ENCODE results near the gene CDC42EP4. TPM values are rescaled to one million over a fixed set of nuclear protein-coding genes. Genes with fewer than 3 reads are reported as not detected.

Gene CDC42EP4
- total RNA-seq (2014; rRNA removed; shearing (Covaris generic)) (16.2 and 19.9 TPM in 2 replicates), polyA plus RNA-seq (2016; fragmentation: Nextera tagmentation; extraction: Ambion mirVana) (4.1 and 4.4 TPM in 2 replicates)
- long read RNA-seq, partial matches to known transcripts: 0 of 2 reads
- long read RNA-seq, other reads (novel, unspliced or antisense): 1 of 2 reads

- H3K4me2 ChIP-seq: peak within 1 kb of the TSS; percentile 100
- peak within 1 kb of the TSS; percentile 93 for H3K4me3 Mint-ChIP-seq
- H3K9me3 Mint-ChIP-seq: no peaks in the 10 kb centered on the region; the same call in 2 of the 3 replicates
- peak; percentile 81 for ATAC-seq
- H3K4me1 ChIP-seq (ENCODE audit: insufficient read depth): peaks cover 41% of the 10 kb centered on the region
- H3K36me3 ChIP-seq (ENCODE audit: insufficient read depth): no peaks in the 10 kb centered on the region
- TF ChIP-seq CREB1 (CRISPR knock-in tag; IDR thresholded peaks at IDR 0.05; ENCODE audit: low read depth) (peak; percentile 85), EZH2phosphoT487 (IDR thresholded peaks at IDR 0.05; ENCODE audit: unreplicated experiment) (no peak), EZH2 (IDR thresholded peaks at IDR 0.05; ENCODE audit: low read depth, unreplicated experiment) (no peak), POLR2AphosphoS5 (IDR thresholded peaks at IDR 0.05; ENCODE audit: low read depth) (peak; percentile 43; the same call in 1 of the 2 replicates)
- TF ChIP-seq, protein P1, sequence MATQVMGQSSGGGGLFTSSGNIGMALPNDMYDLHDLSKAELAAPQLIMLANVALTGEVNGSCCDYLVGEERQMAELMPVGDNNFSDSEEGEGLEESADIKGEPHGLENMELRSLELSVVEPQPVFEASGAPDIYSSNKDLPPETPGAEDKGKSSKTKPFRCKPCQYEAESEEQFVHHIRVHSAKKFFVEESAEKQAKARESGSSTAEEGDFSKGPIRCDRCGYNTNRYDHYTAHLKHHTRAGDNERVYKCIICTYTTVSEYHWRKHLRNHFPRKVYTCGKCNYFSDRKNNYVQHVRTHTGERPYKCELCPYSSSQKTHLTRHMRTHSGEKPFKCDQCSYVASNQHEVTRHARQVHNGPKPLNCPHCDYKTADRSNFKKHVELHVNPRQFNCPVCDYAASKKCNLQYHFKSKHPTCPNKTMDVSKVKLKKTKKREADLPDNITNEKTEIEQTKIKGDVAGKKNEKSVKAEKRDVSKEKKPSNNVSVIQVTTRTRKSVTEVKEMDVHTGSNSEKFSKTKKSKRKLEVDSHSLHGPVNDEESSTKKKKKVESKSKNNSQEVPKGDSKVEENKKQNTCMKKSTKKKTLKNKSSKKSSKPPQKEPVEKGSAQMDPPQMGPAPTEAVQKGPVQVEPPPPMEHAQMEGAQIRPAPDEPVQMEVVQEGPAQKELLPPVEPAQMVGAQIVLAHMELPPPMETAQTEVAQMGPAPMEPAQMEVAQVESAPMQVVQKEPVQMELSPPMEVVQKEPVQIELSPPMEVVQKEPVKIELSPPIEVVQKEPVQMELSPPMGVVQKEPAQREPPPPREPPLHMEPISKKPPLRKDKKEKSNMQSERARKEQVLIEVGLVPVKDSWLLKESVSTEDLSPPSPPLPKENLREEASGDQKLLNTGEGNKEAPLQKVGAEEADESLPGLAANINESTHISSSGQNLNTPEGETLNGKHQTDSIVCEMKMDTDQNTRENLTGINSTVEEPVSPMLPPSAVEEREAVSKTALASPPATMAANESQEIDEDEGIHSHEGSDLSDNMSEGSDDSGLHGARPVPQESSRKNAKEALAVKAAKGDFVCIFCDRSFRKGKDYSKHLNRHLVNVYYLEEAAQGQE (IDR thresholded peaks at IDR 0.05; ENCODE audit: unreplicated experiment): no peak
- peak within 1 kb of the TSS; percentile 95 for H2AFZ ChIP-seq
- H3K9me2 ChIP-seq (ENCODE audit: insufficient read depth): no peaks in the 10 kb centered on the region
- peak; percentile 95 for DNase-seq (ENCODE audit: low spot score)
- peaks cover 31% of the 10 kb centered on the region for H3K4me1 Mint-ChIP-seq
- no peak within 1 kb of the TSS for H3K27ac Mint-ChIP-seq
- peaks cover 6% of the 10 kb centered on the region; the same call in 1 of the 2 replicates for H3F3A ChIP-seq (replicated peaks; ENCODE audit: low read depth)
- H3K27me3 Mint-ChIP-seq (ENCODE audit: insufficient read depth, low read depth, poor library complexity): peaks cover 29% of the 10 kb centered on the region
- 0 out of 3 replicates have a peak, but pooled peaks cover 2% of the 10 kb centered on the region for H3K36me3 Mint-ChIP-seq (ENCODE audit: low read depth)
- peaks cover 17% of the 10 kb centered on the region for H3K27me3 ChIP-seq (ENCODE audit: insufficient read depth)
- H3K79me2 ChIP-seq (replicated peaks; ENCODE audit: insufficient read depth): peaks cover 24% of the 10 kb centered on the region
- H3K4me3 ChIP-seq: peak within 1 kb of the TSS; percentile 92
- 0 out of 2 replicates have a peak within 1 kb of the TSS, but pooled peaks have one; percentile 63 for H3K27ac ChIP-seq (ENCODE audit: low read depth)
- H4K20me1 ChIP-seq (replicated peaks; ENCODE audit: insufficient read depth): no peaks in the 10 kb centered on the region
These were observed at the start of gene CDC42EP4 for GRCh38 chr17:73311781-73312641. Gene CDC42EP4, minus strand, starts transcription at chr17:73312001. Its CDS starts 25,501 bp downstream, at chr17:73286500.

DNA sequence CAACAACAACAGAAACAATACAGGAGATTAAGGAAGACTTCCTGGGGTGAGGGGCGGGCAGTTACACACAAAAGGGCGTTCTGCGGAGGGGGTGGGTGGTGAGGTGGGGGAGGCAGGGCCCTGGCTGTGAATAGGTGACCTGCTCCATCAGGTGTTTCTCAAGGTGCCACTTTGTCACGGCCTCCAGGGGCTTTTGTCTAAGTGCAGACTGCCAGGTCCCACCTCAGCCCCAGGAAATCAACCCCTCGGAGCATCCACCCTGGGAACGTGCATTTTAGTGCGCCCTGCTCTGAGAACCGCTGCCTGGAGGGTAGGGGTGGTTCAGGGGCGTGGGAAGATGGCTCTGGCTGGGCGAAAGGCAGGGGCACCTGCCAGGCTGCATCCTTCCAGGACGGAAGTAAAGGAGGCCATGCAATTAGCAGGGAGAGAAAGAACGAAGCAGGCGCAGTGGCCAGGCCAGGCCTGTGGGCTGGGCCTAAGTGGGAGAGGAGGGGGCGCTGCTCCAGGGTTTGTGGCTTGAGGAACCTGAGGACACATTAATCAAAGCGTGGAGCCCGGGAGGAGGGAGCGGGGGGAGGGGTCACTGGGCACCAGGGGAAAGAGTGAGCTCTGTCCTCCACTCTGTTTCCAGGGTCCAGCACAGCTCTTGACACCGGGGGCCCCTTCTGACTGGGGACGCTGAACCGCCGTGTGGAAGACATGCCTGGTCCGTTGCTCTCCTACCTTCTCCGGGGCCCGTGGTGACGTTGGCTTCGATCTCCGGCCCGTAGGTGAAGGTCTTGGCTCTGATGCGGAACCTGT is 49.4 kb upstream of the CDC42EP4 start:
- Histone ChIP-seq H3F3A (replicated peaks; ENCODE audit: low read depth) (0 out of 2 replicates have a peak, but pooled peaks cover 2% of the 10 kb centered on the region), H3K4me3 (peak overlapping the region; percentile 21; the same call in 1 of the 2 replicates), H4K20me1 (replicated peaks; ENCODE audit: insufficient read depth) (no peaks in the 10 kb centered on the region), H3K9me2 (ENCODE audit: insufficient read depth) (no peaks in the 10 kb centered on the region), H3K27me3 (ENCODE audit: insufficient read depth) (no peaks in the 10 kb centered on the region), H3K27ac (ENCODE audit: low read depth) (peak overlapping the region; percentile 84), H3K36me3 (ENCODE audit: insufficient read depth) (no peaks in the 10 kb centered on the region), H3K79me2 (replicated peaks; ENCODE audit: insufficient read depth) (no peaks in the 10 kb centered on the region), H3K4me1 (ENCODE audit: insufficient read depth) (peaks cover 34% of the 10 kb centered on the region), H2AFZ (peak overlapping the region; percentile 57; the same call in 1 of the 2 replicates), H3K4me2 (peak overlapping the region; percentile 74)
- Mint-ChIP-seq H3K27ac (peak overlapping the region; percentile 58; the same call in 1 of the 2 replicates), H3K4me1 (peaks cover 56% of the 10 kb centered on the region), H3K4me3 (peak overlapping the region; percentile 49), H3K9me3 (no peaks in the 10 kb centered on the region), H3K27me3 (ENCODE audit: insufficient read depth, low read depth, poor library complexity) (peaks cover 24% of the 10 kb centered on the region), H3K36me3 (ENCODE audit: low read depth) (no peaks in the 10 kb centered on the region)
- TF ChIP-seq CTCF (conservative IDR thresholded peaks at IDR 0.05; ENCODE audit: low read depth in 2 of 2) (no peak), NANOG (IDR thresholded peaks at IDR 0.05; ENCODE audit: borderline replicate concordance) (0 out of 2 replicates have a peak, but pooled peaks have one; percentile 22)
- peak; percentile 34 for ATAC-seq
- DNase-seq (ENCODE audit: low spot score): peak; percentile 75
